ENCODE results near the gene SDHA. TPM values are rescaled to one million over a fixed set of nuclear protein-coding genes. Genes with fewer than 3 reads are reported as not detected.

SDHA gene
- total RNA-seq, 1 donor from 2014 or later, result 91.7 TPM

DNA sequence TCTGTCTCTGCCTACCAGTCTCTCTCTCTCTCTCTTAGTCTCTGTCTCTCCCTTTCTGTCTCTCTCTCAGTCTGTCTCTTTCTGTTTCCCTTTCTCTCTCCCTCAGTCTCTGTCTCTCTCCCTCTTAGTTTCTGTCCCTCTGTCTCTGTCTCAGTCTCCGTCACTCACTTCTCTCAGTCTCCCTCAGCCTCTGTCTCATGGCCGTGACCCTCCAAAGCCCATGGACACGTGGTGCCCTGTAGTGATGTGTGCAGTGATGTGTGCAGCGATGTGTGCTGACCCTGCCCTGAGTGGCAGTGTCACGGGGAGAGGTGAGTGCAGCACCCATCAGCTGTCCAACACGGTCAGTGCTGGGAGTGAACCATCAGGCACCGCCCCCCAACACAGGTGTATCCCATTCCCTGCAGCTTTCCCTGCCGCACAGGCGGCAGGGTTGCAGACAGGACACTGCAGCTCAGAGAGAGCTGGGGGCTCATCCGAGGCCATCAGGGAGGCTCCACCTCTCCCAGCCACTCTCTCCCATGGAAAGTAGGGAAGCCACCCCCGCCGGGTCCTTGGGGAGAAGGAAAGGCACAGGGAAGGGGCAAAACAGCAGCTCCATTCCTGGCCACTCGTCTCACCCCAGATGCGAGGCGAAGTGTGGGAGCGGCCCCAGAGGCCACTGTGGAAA, 27.6 kb upstream of the SDHA start:
- Mint-ChIP-seq H3K4me3 (ENCODE audit: unreplicated experiment) (no peak overlapping the region), H3K9me3 (ENCODE audit: unreplicated experiment) (no peaks in the 10 kb centered on the region), H3K27ac (ENCODE audit: unreplicated experiment) (no peak overlapping the region), H3K27me3 (ENCODE audit: low read depth, unreplicated experiment) (peaks cover 16% of the 10 kb centered on the region), H3K4me1 (ENCODE audit: low read depth, unreplicated experiment) (peaks cover 5% of the 10 kb centered on the region), H3K36me3 (ENCODE audit: low read depth, unreplicated experiment) (peaks cover 5% of the 10 kb centered on the region)
- no peak overlapping the region for H3K9ac ChIP-seq (ENCODE audit: low read length)
- FAIRE-seq, result no peak
- no peak for TF ChIP-seq EZH2 (IDR thresholded peaks at IDR 0.05; ENCODE audit: insufficient read depth, low read length)
- TF ChIP-seq, protein P1, sequence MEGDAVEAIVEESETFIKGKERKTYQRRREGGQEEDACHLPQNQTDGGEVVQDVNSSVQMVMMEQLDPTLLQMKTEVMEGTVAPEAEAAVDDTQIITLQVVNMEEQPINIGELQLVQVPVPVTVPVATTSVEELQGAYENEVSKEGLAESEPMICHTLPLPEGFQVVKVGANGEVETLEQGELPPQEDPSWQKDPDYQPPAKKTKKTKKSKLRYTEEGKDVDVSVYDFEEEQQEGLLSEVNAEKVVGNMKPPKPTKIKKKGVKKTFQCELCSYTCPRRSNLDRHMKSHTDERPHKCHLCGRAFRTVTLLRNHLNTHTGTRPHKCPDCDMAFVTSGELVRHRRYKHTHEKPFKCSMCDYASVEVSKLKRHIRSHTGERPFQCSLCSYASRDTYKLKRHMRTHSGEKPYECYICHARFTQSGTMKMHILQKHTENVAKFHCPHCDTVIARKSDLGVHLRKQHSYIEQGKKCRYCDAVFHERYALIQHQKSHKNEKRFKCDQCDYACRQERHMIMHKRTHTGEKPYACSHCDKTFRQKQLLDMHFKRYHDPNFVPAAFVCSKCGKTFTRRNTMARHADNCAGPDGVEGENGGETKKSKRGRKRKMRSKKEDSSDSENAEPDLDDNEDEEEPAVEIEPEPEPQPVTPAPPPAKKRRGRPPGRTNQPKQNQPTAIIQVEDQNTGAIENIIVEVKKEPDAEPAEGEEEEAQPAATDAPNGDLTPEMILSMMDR (IDR thresholded peaks at IDR 0.05; ENCODE audit: insufficient read depth, low read depth, low read length), result no peak
- H3K9me3 ChIP-seq (ENCODE audit: insufficient read depth, low read depth, low read length), result no peaks in the 10 kb centered on the region
- DNase-seq (ENCODE audit: low read depth), result no peak
- H2AFZ ChIP-seq (ENCODE audit: low read depth, low read length), result no peak overlapping the region
- no peak overlapping the region for H3K4me3 ChIP-seq (ENCODE audit: insufficient read depth, low read depth, low read length)
- no peak overlapping the region for H3K4me2 ChIP-seq (ENCODE audit: low read length)
- H3K27me3 ChIP-seq (ENCODE audit: insufficient read depth, low read length), result peaks cover 9% of the 10 kb centered on the region
- no peaks in the 10 kb centered on the region for H3K79me2 ChIP-seq (ENCODE audit: insufficient read depth, low read length)
- H3K36me3 ChIP-seq (ENCODE audit: insufficient read depth, low read length), result no peaks in the 10 kb centered on the region
- H4K20me1 ChIP-seq (ENCODE audit: insufficient read depth, low read length), result peaks cover 3% of the 10 kb centered on the region
- H3K4me1 ChIP-seq (ENCODE audit: insufficient read depth, low read length), result peaks cover 11% of the 10 kb centered on the region
- no peak overlapping the region for H3K27ac ChIP-seq (ENCODE audit: low read depth, low read length)

DNA sequence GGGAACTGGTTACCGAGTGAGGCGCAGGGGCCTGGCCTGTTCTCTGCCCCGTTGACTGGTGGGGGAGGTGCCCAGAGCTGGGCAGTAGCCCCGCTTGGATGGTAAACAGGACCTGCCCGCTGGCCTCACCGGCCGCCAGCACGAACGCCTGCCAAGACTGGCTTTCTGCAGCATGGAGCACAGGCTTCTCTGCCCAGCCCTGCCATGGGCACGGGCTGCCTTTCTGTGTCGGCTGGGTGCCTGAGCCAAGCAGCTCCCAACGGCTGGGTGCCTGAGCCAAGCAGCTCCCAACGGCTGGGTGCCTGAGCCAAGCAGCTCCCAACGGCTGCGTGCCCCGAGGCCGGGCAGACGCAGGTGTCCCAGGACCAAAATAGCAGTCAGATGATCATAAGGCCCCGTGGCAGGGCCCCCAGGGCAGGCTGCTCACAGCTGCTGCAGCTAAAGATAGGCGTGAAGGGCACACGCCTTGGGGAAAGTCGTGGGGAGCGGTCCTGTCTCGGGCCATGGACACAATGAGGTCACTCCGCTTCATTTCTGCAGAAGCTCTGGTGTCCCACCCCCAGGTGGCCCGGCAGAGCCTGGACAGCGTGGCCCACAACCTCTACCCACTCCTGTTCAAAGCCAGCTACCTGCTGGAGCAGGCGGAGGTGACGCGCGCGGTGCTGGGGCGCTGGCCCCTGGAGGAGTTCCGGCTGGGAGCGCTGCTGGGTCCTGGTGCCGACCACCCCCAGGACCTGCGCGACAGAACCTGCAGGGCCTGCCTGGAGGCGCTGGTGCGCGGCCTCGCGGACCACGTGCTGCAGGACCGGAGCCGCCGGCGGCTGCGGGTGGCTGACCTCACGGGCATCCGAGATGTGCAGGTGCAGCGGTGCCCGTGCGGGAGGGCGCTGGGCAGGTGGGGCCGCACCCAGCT, 26.8 kb upstream of the SDHA start, which contains the start of gene LRRC14B:
TSS of gene LRRC14B (plus strand) at position 460 of the 913 bp plus-strand sequence. CDS start at position 504, 44 bp downstream.
- Mint-ChIP-seq H3K36me3 (ENCODE audit: low read depth, unreplicated experiment) (peaks cover 5% of the 10 kb centered on the region), H3K27ac (ENCODE audit: unreplicated experiment) (no peak within 1 kb of the TSS), H3K4me3 (ENCODE audit: unreplicated experiment) (no peak within 1 kb of the TSS), H3K9me3 (ENCODE audit: unreplicated experiment) (no peaks in the 10 kb centered on the region), H3K27me3 (ENCODE audit: low read depth, unreplicated experiment) (peaks cover 16% of the 10 kb centered on the region), H3K4me1 (ENCODE audit: low read depth, unreplicated experiment) (peaks cover 9% of the 10 kb centered on the region)
- Histone ChIP-seq H3K36me3 (ENCODE audit: insufficient read depth, low read length) (no peaks in the 10 kb centered on the region), H3K4me1 (ENCODE audit: insufficient read depth, low read length) (peaks cover 11% of the 10 kb centered on the region), H3K27ac (ENCODE audit: low read depth, low read length) (no peak within 1 kb of the TSS), H3K27me3 (ENCODE audit: insufficient read depth, low read length) (peaks cover 9% of the 10 kb centered on the region), H3K9ac (ENCODE audit: low read length) (no peak within 1 kb of the TSS), H3K4me2 (ENCODE audit: low read length) (peak within 1 kb of the TSS; percentile 46), H2AFZ (ENCODE audit: low read depth, low read length) (no peak within 1 kb of the TSS), H4K20me1 (ENCODE audit: insufficient read depth, low read length) (peaks cover 3% of the 10 kb centered on the region), H3K4me3 (ENCODE audit: insufficient read depth, low read depth, low read length) (no peak within 1 kb of the TSS), H3K9me3 (ENCODE audit: insufficient read depth, low read depth, low read length) (no peaks in the 10 kb centered on the region), H3K79me2 (ENCODE audit: insufficient read depth, low read length) (no peaks in the 10 kb centered on the region)
- DNase-seq (ENCODE audit: low read depth) (no peak), FAIRE-seq (no peak)
- peak; percentile 21 for TF ChIP-seq EZH2 (IDR thresholded peaks at IDR 0.05; ENCODE audit: insufficient read depth, low read length)
- TF ChIP-seq, protein P1 (IDR thresholded peaks at IDR 0.05; ENCODE audit: insufficient read depth, low read depth, low read length), result no peak

Data from astrocyte (in vitro differentiated cells and primary cell).